Endothelial cell of umbilical vein (primary cell): ENCODE results near the gene GALNT12. TPM values are rescaled to one million over a fixed set of nuclear protein-coding genes. Genes with fewer than 3 reads are reported as not detected.

Source experiments
- BruUV-seq: library from RNA; stranded (reverse); fragments of 400-500 nt; replicated peaks from 2 replicates; lab custom pipeline; 2021; lab: Mats Ljungman, UMichigan
- CTCF ChIA-PET: fragments of 300-600, 350-600 bp; sonication (Branson Sonifier 250); formaldehyde crosslinking; loops from one replicate; lab custom pipeline; 2021; ENCODE audit warnings: antibody characterized with exemption, inconsistent platforms; lab: Charles Lee
- POLR2A ChIA-PET: fragments of 300-600, 350-600 bp; sonication (Branson Sonifier 250); formaldehyde crosslinking; loops from one replicate; lab custom pipeline; 2021; ENCODE audit warnings: antibody characterized with exemption, inconsistent platforms; lab: Charles Lee
- DNase-seq: peaks from one replicate; pipeline ENCODE4 v3.0.0-alpha.2; 2011; ENCODE audit warnings: low read depth, low spot score
- FAIRE-seq: peaks from 2 replicates; lab custom pipeline; 2011; peaks lifted over from hg19 to GRCh38; lab: Jason Lieb, UNC
- H2AFZ ChIP-seq: 2 replicates; pipeline ENCODE4 v1.6.0; 2012; ENCODE audit warnings: low read depth, low read length, control low read depth, inconsistent platforms
- H3K27ac ChIP-seq: 2 replicates; pipeline ENCODE4 v1.5.1; 2011; ENCODE audit warnings: low read depth, mild to moderate bottlenecking, control low read depth, low read length, moderate library complexity; ENCODE audit not compliant: insufficient read depth
- H3K27me3 ChIP-seq, 2 experiments: 2 replicates each; pipeline versions ENCODE4 v1.6.0 to v1.6.1; 2011; ENCODE audit warnings: low read length in 2 of 2, mixed read lengths in 1 of 2; ENCODE audit not compliant: control insufficient read depth in 2 of 2, insufficient read depth in 2 of 2
- H3K36me3 ChIP-seq, 2 experiments: 2 replicates in 1 of 2; 3 replicates in 1 of 2; pipeline ENCODE4 v1.5.1; 2011; ENCODE audit warnings: low read length in 2 of 2, mild to moderate bottlenecking in 1 of 2, moderate library complexity in 1 of 2; ENCODE audit not compliant: control insufficient read depth in 2 of 2, insufficient read depth in 2 of 2; ENCODE audit errors: extremely low read depth in 1 of 2
- H3K4me1 ChIP-seq: 3 replicates; pipeline ENCODE4 v1.5.1; 2011; ENCODE audit warnings: mild to moderate bottlenecking, low read length; ENCODE audit not compliant: control insufficient read depth, insufficient read depth; ENCODE audit errors: extremely low read depth
- H3K4me2 ChIP-seq: 2 replicates; pipeline ENCODE4 v1.6.1; 2011; ENCODE audit warnings: low read length, control low read depth, mixed read lengths; ENCODE audit not compliant: insufficient read depth
- H3K4me3 ChIP-seq, 3 experiments: fragments of 200-600 bp in 1 of 3; sonication (generic), shearing (Covaris generic) in 1 of 3; replicated peaks in 1 of 3; 2 replicates each; pipeline ENCODE4 v1.5.1; 2011 to 2016; ENCODE audit warnings: control low read depth in 3 of 3, low read length in 3 of 3, mild to moderate bottlenecking in 2 of 3, inconsistent platforms in 1 of 3, low read depth in 1 of 3, moderate library complexity in 1 of 3; ENCODE audit not compliant: insufficient read depth in 1 of 3
- H3K79me2 ChIP-seq: 2 replicates; pipeline ENCODE4 v1.6.0; 2012; ENCODE audit warnings: low read length, inconsistent platforms; ENCODE audit not compliant: control insufficient read depth, insufficient read depth
- H3K9ac ChIP-seq: replicated peaks from 2 replicates; pipeline ENCODE3; 2011; ENCODE audit warnings: low read length, control low read depth; ENCODE audit not compliant: insufficient read depth; ENCODE audit errors: extremely low read depth
- H3K9me1 ChIP-seq: replicated peaks from 3 replicates; pipeline ENCODE4 v1.6.0; 2011; ENCODE audit warnings: mild to moderate bottlenecking, low read length; ENCODE audit not compliant: control insufficient read depth, insufficient read depth; ENCODE audit errors: extremely low read depth
- H3K9me3 ChIP-seq: replicated peaks from 2 replicates; pipeline ENCODE4 v1.5.1; 2012; ENCODE audit warnings: low read length, inconsistent platforms; ENCODE audit not compliant: control insufficient read depth, insufficient read depth
- H4K20me1 ChIP-seq: replicated peaks from 2 replicates; pipeline ENCODE3; 2011; ENCODE audit warnings: mild to moderate bottlenecking, low read length; ENCODE audit not compliant: control insufficient read depth, insufficient read depth; ENCODE audit errors: extremely low read depth
- CTCF ChIP-seq, 2 donors: IDR thresholded peaks; 1 replicate in 1 of 2; 2 replicates in 1 of 2; pipeline ENCODE4 v1.5.1; 2011; ENCODE audit warnings: low read length in 2 of 2, mild to moderate bottlenecking in 2 of 2, moderate library complexity in 2 of 2, control low read depth in 1 of 2, inconsistent platforms in 1 of 2, low read depth in 1 of 2; ENCODE audit not compliant: insufficient read depth in 1 of 2; ENCODE audit errors: extremely low read depth in 1 of 2
- EZH2 ChIP-seq: IDR thresholded peaks from 2 replicates; pipeline ENCODE4 v1.6.1; 2012; ENCODE audit warnings: borderline replicate concordance, low read depth, mild to moderate bottlenecking, moderate library complexity, low read length, inconsistent platforms; ENCODE audit not compliant: severe bottlenecking
- FOS ChIP-seq: IDR thresholded peaks from 2 replicates; pipeline ENCODE4 v1.6.1; 2011; ENCODE audit warnings: mild to moderate bottlenecking, low read length, moderate library complexity, borderline replicate concordance; ENCODE audit not compliant: insufficient read depth
- POLR2A ChIP-seq: IDR thresholded peaks from 2 replicates; pipeline ENCODE4 v1.6.1; 2012; ENCODE audit warnings: low read depth, mild to moderate bottlenecking, control low read depth, low read length
- POLR2AphosphoS5 ChIP-seq: IDR thresholded peaks from 2 replicates; pipeline ENCODE4 v1.6.1; 2012; ENCODE audit warnings: low read depth, mild to moderate bottlenecking, control low read depth, low read length, moderate library complexity; ENCODE audit not compliant: insufficient read depth
- dilution Hi-C: fragments of 300-500 bp; cut with MboI; formaldehyde crosslinking; loops from one replicate; pipeline ENCODE4 v1.15.0; 2019; ENCODE audit warnings: low sequenced_read_pairs; ENCODE audit not compliant: extremely low pct_ligation_motif_present
- intact Hi-C: fragments of 100-400 bp; cut with micrococcal nuclease; formaldehyde crosslinking; loops from one replicate; pipeline ENCODE4 v1.10.0; 2022
- polyA plus RNA-seq, 4 experiments: library from polyadenylated mRNA; depleted of rRNA in 3 of 4; stranded (reverse) in 3 of 4; unstranded in 1 of 4; fragments of >200 nt; gene quantifications; 2 replicates each; pipeline versions ENCODE4 v1.2.1 to v1.2.3, GENCODE V29; 2011 to 2012; ENCODE audit warnings: missing spikeins in 1 of 4
- total RNA-seq: library from RNA; stranded (reverse); gene quantifications from 2 replicates; pipeline ENCODE4 v1.2.3, GENCODE V29; 2021
- TF ChIP-seq, protein P1 (sequence below): IDR thresholded peaks from 2 replicates; pipeline ENCODE4 v1.6.1; 2011; ENCODE audit not compliant: insufficient read depth, insufficient read length

GALNT12 gene
- total and polyA plus RNA-seq, 2 donors (not counting 3 experiments of a cell fraction or from before 2014, with no cell fraction given): 0.26 to 0.44 TPM

- CTCF ChIA-PET: no interaction called here
- POLR2A ChIA-PET: no interaction called here
- no peak for TF ChIP-seq EZH2
- TF ChIP-seq, protein P1, sequence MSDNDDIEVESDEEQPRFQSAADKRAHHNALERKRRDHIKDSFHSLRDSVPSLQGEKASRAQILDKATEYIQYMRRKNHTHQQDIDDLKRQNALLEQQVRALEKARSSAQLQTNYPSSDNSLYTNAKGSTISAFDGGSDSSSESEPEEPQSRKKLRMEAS: no peak
- Histone ChIP-seq H3K4me1 (peaks cover 4% of the 10 kb centered on the region), H3K9me3 (no peaks in the 10 kb centered on the region), H4K20me1 (no peaks in the 10 kb centered on the region), H3K27me3 (no peaks in the 10 kb centered on the region), H3K9me1 (no peaks in the 10 kb centered on the region), H2AFZ (no peak overlapping the region), H3K4me3 (no peak overlapping the region), H3K27ac (no peak overlapping the region), H3K4me2 (no peak overlapping the region), H3K36me3 (no peaks in the 10 kb centered on the region), H3K9ac (no peak overlapping the region), H3K79me2 (no peaks in the 10 kb centered on the region)
- FAIRE-seq (no peak), DNase-seq (no peak)
- no TSS peak for BruUV-seq
- intact Hi-C loops (no loop called here), dilution Hi-C loops (no loop called here)
Observed at GRCh38 chr9:98815391-98815951, 8.0 kb downstream of the GALNT12 start.

DNA sequence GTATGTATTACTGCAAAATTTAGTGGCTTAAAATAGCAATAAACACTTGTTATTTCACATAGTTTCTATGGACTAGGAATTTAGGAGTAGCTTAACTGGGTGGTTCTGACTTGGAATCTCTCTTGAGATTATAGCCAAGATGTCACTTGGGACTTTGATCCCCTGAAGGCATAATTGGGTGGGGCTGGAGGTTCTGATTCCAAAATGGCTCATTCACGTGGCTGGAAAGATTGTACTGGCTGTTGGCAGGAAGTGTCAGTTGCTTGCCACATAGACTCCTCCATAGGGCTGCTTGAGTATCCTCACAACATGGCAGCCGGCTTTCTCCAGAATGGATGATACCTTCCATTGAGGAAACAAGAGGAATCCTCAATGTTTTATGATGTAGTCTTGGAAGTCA lies 11.3 kb downstream of the GALNT12 start:
- H3K9ac ChIP-seq: no peak overlapping the region
- no peak overlapping the region for H3K27ac ChIP-seq
- H3K4me2 ChIP-seq: no peak overlapping the region
- DNase-seq: no peak
- H3K27me3 ChIP-seq: no peaks in the 10 kb centered on the region
- ChIA-PET POLR2A (no interaction called here), CTCF (no interaction called here)
- no peak overlapping the region for H2AFZ ChIP-seq
- no peaks in the 10 kb centered on the region for H3K9me3 ChIP-seq
- H4K20me1 ChIP-seq: no peaks in the 10 kb centered on the region
- FAIRE-seq: no peak
- TF ChIP-seq POLR2AphosphoS5 (no peak), POLR2A (no peak), CTCF (IDR thresholded peaks at IDR 0.05; ENCODE audit: extremely low read depth in 1 of 2, insufficient read depth in 1 of 2, low read depth in 1 of 2, low read length in 2 of 2) (no peak), FOS (no peak)
- H3K79me2 ChIP-seq: no peaks in the 10 kb centered on the region
- dilution Hi-C loops: no loop called here
- no TSS peak for BruUV-seq
- H3K4me3 ChIP-seq: no peak overlapping the region
- H3K9me1 ChIP-seq: no peaks in the 10 kb centered on the region
- H3K4me1 ChIP-seq: no peaks in the 10 kb centered on the region
- no peaks in the 10 kb centered on the region for H3K36me3 ChIP-seq
- intact Hi-C loops: no loop called here
